NT2/D1 (cell line): Measurements from ENCODE around the gene FADS2.
A peak's percentile ranks its signal among the peaks of the same experiment; 100 is the strongest.

ENCODE experiments used
- DNase-seq: peaks from one replicate; pipeline ENCODE4 v3.0.0-alpha.2; 2011; ENCODE audit warnings: low read depth, low spot score
- H3K27me3 ChIP-seq: 2 replicates; pipeline ENCODE4 v1.6.0; 2011; ENCODE audit warnings: mild to moderate bottlenecking; ENCODE audit not compliant: insufficient read length, insufficient read depth
- H3K36me3 ChIP-seq: 2 replicates; pipeline ENCODE4 v1.6.1; 2011; ENCODE audit warnings: mild to moderate bottlenecking, low read length, mixed read lengths; ENCODE audit not compliant: insufficient read depth, insufficient read length
- H3K4me1 ChIP-seq: 2 replicates; pipeline ENCODE4 v1.5.1; 2011; ENCODE audit not compliant: insufficient read depth, insufficient read length
- H3K4me3 ChIP-seq: 2 replicates; pipeline ENCODE4 v1.5.1; 2011; ENCODE audit warnings: low read depth; ENCODE audit not compliant: insufficient read length
- H3K9ac ChIP-seq: 2 replicates; pipeline ENCODE4 v1.6.0; 2011; ENCODE audit warnings: low read depth; ENCODE audit not compliant: insufficient read length
- H3K9me3 ChIP-seq: 2 replicates; pipeline ENCODE4 v1.5.1; 2011; ENCODE audit warnings: mild to moderate bottlenecking, low read length; ENCODE audit not compliant: insufficient read depth
- SUZ12 ChIP-seq: IDR thresholded peaks from 2 replicates; pipeline ENCODE4 v1.6.1; 2011; ENCODE audit not compliant: insufficient read length, insufficient read depth; ENCODE audit errors: extremely low read depth
- YY1 ChIP-seq: IDR thresholded peaks from 2 replicates; pipeline ENCODE4 v1.6.1; 2011; ENCODE audit not compliant: insufficient read length, insufficient read depth
- ZNF274 ChIP-seq: IDR thresholded peaks from 2 replicates; pipeline ENCODE4 v1.6.1; 2011; ENCODE audit warnings: mild to moderate bottlenecking, low read depth, low read length

The FADS2 gene

DNA sequence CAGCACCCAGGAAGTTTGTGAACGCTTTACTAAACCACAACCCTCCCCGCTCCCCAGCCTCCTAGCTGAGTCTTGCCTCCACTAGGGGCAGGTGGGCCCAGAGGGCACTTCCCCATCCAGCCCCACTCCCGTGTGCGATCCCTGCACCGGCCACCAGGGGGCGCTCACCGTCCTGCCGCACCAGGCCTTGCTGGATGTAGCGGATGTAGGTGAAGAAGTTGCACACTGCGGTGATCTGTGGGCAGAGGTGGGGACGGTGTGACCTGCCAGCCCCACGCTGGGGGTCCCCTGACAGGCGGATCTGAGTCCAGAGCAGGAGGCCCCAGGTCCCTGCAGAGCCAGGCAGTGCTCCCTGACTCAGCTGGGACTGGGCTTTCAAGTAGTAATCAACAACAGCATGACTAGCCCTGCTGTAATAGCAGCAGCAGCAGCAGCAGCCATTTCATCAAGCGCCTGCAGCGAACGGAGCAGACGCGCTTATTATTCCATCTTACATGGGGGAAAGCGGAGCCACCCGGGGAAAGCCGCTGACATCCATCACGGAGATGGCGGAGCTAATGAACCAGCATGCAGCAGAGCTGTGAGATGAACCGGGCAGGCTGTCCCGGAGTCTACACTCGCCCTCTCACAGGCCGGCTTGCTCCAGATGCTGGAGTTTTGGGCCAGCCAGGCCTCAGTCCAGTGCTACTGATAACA is 71.2 kb downstream of the FADS2 start:
- peak; percentile 79 for DNase-seq
- Histone ChIP-seq H3K9ac (no peak overlapping the region), H3K36me3 (no peaks in the 10 kb centered on the region), H3K27me3 (no peaks in the 10 kb centered on the region), H3K4me3 (no peak overlapping the region), H3K9me3 (no peaks in the 10 kb centered on the region), H3K4me1 (peaks cover 22% of the 10 kb centered on the region)
- TF ChIP-seq YY1 = no peak

GRCh38 chr11:61900251-61900650 is 72.2 kb downstream of the FADS2 start:
- no peaks in the 10 kb centered on the region for H3K36me3 ChIP-seq
- no peak overlapping the region for H3K4me3 ChIP-seq
- DNase-seq = no peak
- TF ChIP-seq YY1 (no peak), SUZ12 (no peak), ZNF274 (no peak)
- no peaks in the 10 kb centered on the region for H3K27me3 ChIP-seq
- H3K9ac ChIP-seq = no peak overlapping the region
- peaks cover 24% of the 10 kb centered on the region for H3K4me1 ChIP-seq
- no peaks in the 10 kb centered on the region for H3K9me3 ChIP-seq

GRCh38 chr11:61901397-61901796 is 73.3 kb downstream of the FADS2 start:
- TF ChIP-seq YY1 = no peak
- no peak for TF ChIP-seq SUZ12
- no peak for TF ChIP-seq ZNF274
- H3K4me1 ChIP-seq = peaks cover 24% of the 10 kb centered on the region
- DNase-seq = no peak
- H3K36me3 ChIP-seq = no peaks in the 10 kb centered on the region
- H3K9me3 ChIP-seq = no peaks in the 10 kb centered on the region
- no peaks in the 10 kb centered on the region for H3K27me3 ChIP-seq
- H3K4me3 ChIP-seq = no peak overlapping the region
- no peak overlapping the region for H3K9ac ChIP-seq

- Histone ChIP-seq H3K4me3 (no peak overlapping the region), H3K36me3 (no peaks in the 10 kb centered on the region), H3K27me3 (no peaks in the 10 kb centered on the region), H3K4me1 (peaks cover 18% of the 10 kb centered on the region), H3K9me3 (no peaks in the 10 kb centered on the region), H3K9ac (no peak overlapping the region)
- TF ChIP-seq ZNF274 (no peak), SUZ12 (no peak), YY1 (no peak)
- DNase-seq = no peak
Observed at GRCh38 chr11:61902313-61902712, 74.2 kb downstream of the FADS2 start.

DNA sequence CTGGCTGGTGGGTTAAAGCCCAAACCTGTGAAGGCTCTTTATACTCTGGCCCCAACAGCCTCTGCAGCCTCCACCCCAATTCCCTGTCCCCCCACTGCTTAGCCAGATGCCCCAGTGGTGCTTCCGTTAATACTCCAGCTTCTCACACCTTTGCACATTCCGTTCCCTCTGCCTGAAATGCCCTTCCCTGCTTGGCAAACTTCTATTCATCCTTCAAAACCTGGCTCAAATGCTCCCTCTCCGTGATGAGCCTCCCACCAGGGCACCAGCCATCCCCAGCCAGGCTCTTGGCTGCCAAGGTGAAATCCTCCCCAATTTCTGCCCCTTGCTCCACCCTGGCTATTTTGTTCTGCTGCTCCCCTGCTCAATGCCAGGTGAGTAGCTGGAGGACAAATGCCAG is 75.7 kb downstream of the FADS2 start:
- no peak for TF ChIP-seq YY1
- TF ChIP-seq ZNF274 = no peak
- no peak for TF ChIP-seq SUZ12
- no peak for DNase-seq
- H3K9me3 ChIP-seq = no peaks in the 10 kb centered on the region
- H3K36me3 ChIP-seq = no peaks in the 10 kb centered on the region
- no peak overlapping the region for H3K4me3 ChIP-seq
- peaks cover 26% of the 10 kb centered on the region for H3K4me1 ChIP-seq
- no peaks in the 10 kb centered on the region for H3K27me3 ChIP-seq
- H3K9ac ChIP-seq = no peak overlapping the region

DNA sequence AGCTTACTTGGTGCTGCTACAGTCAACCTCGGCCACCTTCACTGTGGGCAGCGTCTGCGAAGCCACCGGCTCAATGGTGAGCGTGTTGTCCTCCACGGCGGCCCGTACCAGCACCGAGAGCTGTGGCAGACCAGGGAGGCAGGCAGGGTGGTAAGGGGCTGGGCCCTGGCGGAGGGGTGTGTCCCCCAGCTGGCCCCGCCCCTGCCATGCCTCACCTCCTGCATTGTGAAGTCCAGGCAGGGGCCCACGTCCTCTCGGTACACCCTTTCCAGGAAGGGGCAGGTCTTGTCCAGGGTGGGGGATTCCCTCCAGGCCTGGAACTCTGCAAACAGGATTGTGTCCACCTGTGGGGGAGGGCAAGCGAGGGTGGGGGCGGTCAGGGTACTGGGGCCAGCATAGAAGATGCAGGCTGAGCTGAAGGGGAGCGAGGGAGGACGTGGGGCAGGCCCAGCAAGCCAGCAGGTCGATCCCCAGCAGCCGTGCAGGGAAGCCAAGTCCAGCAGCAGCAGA is 76.5 kb downstream of the FADS2 start:
- no peaks in the 10 kb centered on the region for H3K27me3 ChIP-seq
- DNase-seq = no peak
- H3K9me3 ChIP-seq = no peaks in the 10 kb centered on the region
- peak overlapping the region; percentile 50 for H3K9ac ChIP-seq
- peaks cover 29% of the 10 kb centered on the region for H3K4me1 ChIP-seq
- no peak overlapping the region for H3K4me3 ChIP-seq
- no peaks in the 10 kb centered on the region for H3K36me3 ChIP-seq
- TF ChIP-seq SUZ12 (no peak), YY1 (no peak), ZNF274 (no peak)

DNA sequence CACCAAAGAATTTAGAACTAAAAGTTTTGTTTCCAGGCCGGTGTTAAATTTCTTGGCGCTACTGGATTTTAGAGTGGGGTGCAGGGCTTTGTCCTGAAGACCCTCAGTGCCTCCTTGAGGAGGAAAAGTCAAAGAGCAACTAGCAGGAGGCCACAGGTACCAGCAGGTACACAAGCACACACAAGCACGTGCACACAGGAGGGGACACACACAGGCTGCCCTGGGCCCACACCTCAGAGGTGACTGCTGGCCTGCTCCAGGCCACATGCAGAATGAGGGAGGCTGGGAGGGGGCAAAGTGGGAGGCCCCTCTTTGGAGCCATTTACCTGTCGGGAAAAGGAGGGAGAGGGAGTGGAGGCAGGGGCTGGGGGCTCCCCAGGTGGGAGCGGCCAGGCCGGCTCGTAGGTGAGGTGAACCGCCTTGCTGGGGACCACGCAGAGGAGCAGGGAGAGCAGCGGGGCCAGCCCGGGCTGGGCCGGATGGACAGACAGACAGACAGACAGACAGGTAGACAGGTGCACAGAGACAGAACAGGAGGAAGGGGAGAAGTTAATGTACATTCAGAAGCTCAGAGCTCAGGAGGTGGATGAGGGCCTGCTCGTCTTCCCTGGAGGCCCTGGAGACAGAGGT is 77.1 kb downstream of the FADS2 start:
- Histone ChIP-seq H3K36me3 (no peaks in the 10 kb centered on the region), H3K27me3 (no peaks in the 10 kb centered on the region), H3K9ac (peak overlapping the region; percentile 24), H3K9me3 (no peaks in the 10 kb centered on the region), H3K4me1 (peaks cover 30% of the 10 kb centered on the region), H3K4me3 (no peak overlapping the region)
- TF ChIP-seq SUZ12 = no peak
- TF ChIP-seq ZNF274 = no peak
- TF ChIP-seq YY1 = no peak
- no peak for DNase-seq
